Adipocyte (in vitro differentiated cells): ENCODE measurements around the gene NFYA.

Source experiments
- DNase-seq: peaks from one replicate; pipeline ENCODE4 v3.0.0-alpha.2; 2015; ENCODE audit warnings: low read depth
- H3K27me3 ChIP-seq: replicated peaks from 2 replicates; pipeline ENCODE4 v1.7.0; 2013; ENCODE audit warnings: mild to moderate bottlenecking, low read length, moderate library complexity; ENCODE audit not compliant: control insufficient read depth, insufficient read depth
- H3K36me3 ChIP-seq: 2 replicates; pipeline ENCODE4 v1.7.0; 2013; ENCODE audit warnings: low read length, mild to moderate bottlenecking, moderate library complexity; ENCODE audit not compliant: control insufficient read depth, insufficient read depth, severe bottlenecking
- H3K4me1 ChIP-seq: 2 replicates; pipeline ENCODE4 v1.7.0; 2013; ENCODE audit warnings: mild to moderate bottlenecking, low read length, moderate library complexity; ENCODE audit not compliant: control insufficient read depth, insufficient read depth
- H3K4me3 ChIP-seq: 2 replicates; pipeline ENCODE4 v1.7.0; 2013; ENCODE audit warnings: mild to moderate bottlenecking, low read length, moderate library complexity
- H3K9ac ChIP-seq: 2 replicates; pipeline ENCODE4 v1.7.0; 2013; ENCODE audit warnings: mild to moderate bottlenecking, low read length, moderate library complexity
- H3K9me3 ChIP-seq: 2 replicates; pipeline ENCODE4 v1.7.0; 2013; ENCODE audit warnings: mild to moderate bottlenecking, low read length, moderate library complexity; ENCODE audit not compliant: control insufficient read depth

The NFYA gene

DNA sequence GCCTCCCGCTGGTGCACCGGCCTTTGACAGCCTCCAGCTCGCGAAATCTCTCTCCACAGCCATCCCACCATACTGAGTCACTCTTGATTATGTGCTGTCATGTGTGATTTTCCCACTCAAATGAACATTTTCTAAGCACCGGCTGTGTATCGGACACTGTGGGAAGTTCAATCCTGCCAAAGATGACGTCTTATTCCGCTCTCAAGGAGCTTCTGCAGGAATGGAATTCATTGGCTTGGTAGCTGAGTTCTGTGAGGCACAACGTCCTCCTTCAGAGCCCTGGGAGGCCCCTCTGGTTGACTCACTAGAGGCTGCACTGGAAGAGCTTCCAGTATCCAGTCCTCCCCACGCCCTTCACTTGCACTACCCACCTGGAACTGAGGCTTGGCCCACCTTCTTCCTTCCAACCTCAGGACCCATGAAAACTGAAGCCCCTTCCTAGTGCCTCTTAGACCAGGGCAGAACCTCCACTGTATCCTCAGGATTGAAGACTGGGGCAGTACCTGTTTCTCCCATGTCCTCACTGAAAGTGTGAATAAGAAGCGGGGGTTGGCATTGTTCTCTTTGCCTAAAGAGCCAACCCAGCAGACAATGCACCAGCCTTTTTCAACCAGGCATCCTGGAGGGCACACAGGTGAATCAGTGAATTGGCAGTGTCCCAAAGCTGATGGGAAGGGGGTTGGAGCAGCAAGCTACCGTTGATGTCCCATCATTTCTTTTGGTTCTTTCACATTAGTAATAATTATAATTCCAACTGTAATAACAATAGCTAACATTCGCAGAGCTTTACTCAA lies 35.5 kb upstream of the NFYA start:
- Histone ChIP-seq H3K36me3 (no peaks in the 10 kb centered on the region), H3K9ac (no peak overlapping the region), H3K4me3 (no peak overlapping the region), H3K9me3 (no peaks in the 10 kb centered on the region), H3K27me3 (peaks cover 21% of the 10 kb centered on the region), H3K4me1 (peaks cover 2% of the 10 kb centered on the region)
- no peak for DNase-seq

DNA sequence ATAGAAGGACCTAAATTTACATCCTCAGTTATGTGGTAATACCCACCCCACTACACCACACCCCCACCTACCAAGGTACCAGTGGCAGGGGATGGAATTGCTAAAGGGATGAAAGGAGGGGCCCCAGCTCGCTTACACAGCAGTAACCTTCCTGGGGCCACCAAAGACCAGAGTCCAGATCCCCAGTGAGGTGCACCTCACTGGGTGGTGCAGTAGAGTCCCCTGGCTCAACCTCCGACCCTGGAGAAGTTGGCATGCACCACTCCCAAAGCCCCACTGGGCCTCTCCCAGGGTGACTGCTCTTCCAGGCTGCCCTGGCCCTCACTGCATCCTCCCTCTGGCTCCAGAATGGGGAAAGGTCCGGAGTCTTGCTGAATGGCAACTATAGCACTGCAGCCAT lies 34.6 kb upstream of the NFYA start:
- Histone ChIP-seq H3K4me1 (peaks cover 2% of the 10 kb centered on the region), H3K9me3 (no peaks in the 10 kb centered on the region), H3K36me3 (no peaks in the 10 kb centered on the region), H3K9ac (no peak overlapping the region), H3K27me3 (peaks cover 21% of the 10 kb centered on the region), H3K4me3 (no peak overlapping the region)
- DNase-seq: no peak

DNA sequence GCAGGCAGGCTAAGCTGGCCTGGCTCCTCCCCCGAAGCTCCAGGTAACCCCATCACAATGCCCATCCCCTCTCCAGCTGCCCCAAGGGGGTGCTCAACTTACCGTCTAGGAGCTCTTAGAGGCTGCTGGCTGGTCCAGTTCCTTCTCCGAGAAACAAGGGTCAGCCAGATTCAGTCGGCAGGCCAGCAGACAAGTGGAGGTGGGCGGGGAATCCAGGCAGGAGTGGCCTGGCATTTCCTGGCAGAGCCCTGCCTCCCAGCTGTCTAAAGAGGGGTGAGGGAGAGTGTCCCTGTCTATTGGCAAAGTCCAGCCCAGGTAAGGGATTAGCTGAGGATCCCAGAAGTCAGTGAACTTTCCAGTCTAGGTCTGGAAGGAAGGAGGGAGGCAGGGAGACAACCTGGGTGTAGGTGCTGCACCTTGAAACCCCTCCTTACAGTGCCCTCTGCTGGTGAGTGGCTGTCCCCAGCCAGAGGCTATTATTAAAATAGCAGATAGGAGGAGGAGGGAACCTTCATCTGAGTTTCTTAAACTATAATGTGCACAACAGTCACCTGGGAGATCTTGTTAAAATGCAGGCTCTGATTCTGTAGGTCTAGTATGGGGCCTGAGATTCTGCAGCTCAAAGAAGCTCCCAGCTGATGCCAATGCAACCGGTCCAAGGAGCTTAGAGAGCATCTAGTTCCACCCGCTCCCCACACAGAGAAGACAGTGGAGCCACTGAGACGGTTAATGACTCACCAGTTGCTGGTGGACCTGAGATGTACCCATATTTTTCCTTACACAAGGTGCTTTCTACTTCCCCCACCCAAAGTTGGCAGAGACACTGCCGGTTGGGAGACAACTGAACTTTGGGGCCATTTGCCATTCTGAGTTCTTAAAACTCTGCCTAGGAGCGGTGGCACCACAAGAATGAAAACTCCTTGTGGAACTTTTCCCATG lies 33.4 kb upstream of the NFYA start, which contains the start of gene UNC5CL:
TSS of gene UNC5CL (minus strand) at position 162 of the 939 bp plus-strand sequence. CDS start 4,147 bp downstream, outside the sequence.
- Histone ChIP-seq H3K4me3 (no peak within 1 kb of the TSS), H3K4me1 (peaks cover 2% of the 10 kb centered on the region)
- DNase-seq: peak; percentile 41

DNA sequence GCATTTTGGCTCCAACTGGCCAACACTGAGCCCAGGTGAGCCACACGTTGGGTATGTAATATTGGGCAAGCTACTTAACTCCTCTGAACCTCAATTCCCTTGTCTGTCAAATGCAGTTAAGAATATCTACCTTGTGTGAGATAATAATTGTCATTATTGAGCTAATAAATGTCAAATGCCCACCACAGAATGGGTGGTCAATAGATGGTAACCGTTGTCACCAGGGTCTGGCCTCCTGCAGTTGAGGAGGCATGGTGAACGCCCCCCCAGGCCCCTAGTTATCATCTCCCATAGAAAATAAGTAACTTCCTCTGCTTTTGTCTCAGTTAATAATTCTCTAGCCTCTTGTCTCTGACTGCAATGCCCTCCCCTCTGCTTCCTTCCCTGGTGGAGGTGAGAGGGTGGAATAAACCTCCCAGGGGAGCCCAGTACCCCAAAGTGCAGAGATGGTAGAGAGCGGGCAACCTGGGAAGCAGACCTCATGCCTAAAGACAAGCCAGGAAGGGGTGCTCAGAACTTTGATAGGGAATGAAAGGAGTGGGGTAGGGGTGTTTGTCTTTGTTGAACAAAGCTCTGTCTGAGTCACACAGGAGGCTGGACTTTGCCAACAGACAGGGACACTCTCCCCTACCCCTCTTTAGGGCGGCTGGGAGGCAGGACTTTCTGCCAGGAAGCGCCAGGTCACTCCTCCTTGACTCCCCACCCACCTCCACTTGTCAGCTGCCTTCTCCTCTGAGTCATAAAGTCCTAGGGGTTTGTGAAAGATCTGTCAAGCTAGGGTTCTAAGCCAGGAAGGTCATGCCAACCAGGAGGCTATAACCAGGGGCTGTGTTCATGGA lies 32.5 kb upstream of the NFYA start:
- no peak for DNase-seq
- Histone ChIP-seq H3K4me1 (peaks cover 2% of the 10 kb centered on the region), H3K4me3 (no peak overlapping the region), H3K27me3 (peaks cover 21% of the 10 kb centered on the region), H3K36me3 (no peaks in the 10 kb centered on the region), H3K9me3 (no peaks in the 10 kb centered on the region), H3K9ac (no peak overlapping the region)

More for the DNA sequence above, 33.4 kb upstream of the NFYA start, which contains the start of gene UNC5CL:
- no peaks in the 10 kb centered on the region for H3K9me3 ChIP-seq
- H3K36me3 ChIP-seq: no peaks in the 10 kb centered on the region
- no peak within 1 kb of the TSS for H3K9ac ChIP-seq
- peaks cover 21% of the 10 kb centered on the region for H3K27me3 ChIP-seq

DNA sequence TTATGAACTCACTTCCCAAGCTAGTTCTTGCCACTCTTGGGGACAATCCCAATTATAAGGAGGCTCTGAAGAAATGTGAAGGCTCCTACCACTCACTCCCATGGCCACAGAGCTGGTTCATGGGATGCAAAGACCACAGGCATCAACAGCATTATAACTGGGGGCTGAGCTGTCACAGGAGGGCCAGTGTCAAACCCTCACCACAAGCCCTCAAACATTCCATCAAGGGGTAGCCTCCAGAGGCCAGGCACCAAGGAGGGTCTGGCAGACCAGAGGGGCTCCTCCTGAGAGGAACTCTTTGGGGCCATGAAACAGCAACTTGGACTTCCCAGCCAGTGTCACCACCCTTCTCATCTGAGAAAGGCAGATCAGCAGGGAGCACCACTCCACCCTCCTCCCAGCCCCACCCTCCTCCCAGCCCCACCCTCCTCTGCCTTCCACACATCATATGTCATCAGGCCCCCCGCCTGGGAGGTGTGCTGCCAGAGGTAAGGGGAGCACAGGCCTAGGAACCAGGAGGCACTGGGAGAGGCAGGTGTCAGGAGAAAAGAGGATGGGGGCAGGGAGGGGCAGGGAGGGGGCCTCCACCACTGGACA lies 31.7 kb upstream of the NFYA start:
- H3K36me3 ChIP-seq: no peaks in the 10 kb centered on the region
- H3K9me3 ChIP-seq: no peaks in the 10 kb centered on the region
- H3K4me3 ChIP-seq: no peak overlapping the region
- H3K27me3 ChIP-seq: peaks cover 21% of the 10 kb centered on the region
- no peak overlapping the region for H3K9ac ChIP-seq
- peaks cover 2% of the 10 kb centered on the region for H3K4me1 ChIP-seq
- DNase-seq: no peak

DNA sequence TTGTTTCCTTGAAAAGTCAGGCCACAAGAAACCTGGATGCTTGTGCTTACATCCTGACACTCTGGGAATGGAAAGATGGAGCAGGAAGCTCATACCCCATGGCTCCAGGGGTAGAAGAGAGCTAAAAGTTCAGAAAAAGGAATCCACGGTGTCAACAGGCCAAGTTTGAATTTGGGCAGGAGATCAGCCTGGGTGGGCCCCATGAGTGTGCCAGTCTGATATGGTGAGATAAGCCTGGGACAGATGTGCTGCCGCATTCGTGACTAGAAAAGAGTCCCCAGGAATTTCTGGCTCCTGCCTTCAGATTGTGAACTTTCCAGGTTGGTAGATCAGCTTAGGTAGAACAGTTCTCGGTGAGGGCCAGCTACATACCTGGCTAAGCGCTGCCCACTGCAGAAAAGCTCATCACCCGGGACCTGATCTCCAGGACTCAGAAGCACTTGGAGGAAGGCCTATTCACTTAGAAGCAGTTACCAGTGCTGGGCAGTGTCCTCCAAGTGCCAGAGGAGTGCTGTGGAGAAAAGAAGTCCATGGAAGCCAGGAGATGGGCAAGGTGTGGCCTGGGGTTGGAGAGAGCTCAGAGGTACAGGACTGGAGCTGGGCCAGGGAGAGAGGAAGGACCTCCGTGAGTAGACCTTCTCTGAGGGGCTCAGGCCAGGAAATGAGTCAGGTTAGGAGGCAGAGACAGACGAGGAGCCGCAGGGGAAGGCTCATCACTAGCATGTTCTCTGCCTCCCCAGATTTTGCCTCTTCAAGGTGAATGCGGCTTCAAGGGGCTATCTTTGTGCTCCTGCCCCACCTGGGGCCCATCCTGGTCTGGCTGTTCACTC lies 30.3 kb upstream of the NFYA start, which contains the start of gene TSPO2:
TSS of gene TSPO2 (plus strand) at position 242 of the 830 bp plus-strand sequence. CDS start at position 761, 519 bp downstream.
- no peaks in the 10 kb centered on the region for H3K36me3 ChIP-seq
- peaks cover 25% of the 10 kb centered on the region for H3K27me3 ChIP-seq
- H3K4me1 ChIP-seq: no peaks in the 10 kb centered on the region
- H3K4me3 ChIP-seq: no peak within 1 kb of the TSS
- no peak for DNase-seq
- no peak within 1 kb of the TSS for H3K9ac ChIP-seq
- H3K9me3 ChIP-seq: no peaks in the 10 kb centered on the region

DNA sequence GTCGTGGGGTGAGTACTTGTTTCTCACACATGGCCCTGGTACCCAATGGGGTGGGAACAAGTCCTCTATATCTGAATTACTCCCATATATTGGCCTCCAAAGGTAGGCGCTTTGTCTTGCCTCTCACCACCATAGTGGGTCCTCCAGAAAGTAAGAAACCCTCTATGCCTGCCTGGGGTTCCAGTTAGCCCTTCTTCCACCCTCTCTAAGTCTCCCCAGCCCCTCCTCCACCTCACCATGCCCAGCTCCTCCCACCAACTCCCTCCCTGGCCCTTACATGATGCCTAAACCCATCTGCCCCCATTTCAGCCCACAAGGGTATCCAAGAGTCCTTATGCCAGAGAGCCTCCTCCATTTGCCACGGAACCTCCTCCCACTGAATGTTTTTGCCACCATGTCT lies 29.6 kb upstream of the NFYA start:
- H3K9ac ChIP-seq: no peak overlapping the region
- no peak for DNase-seq
- H3K36me3 ChIP-seq: no peaks in the 10 kb centered on the region
- no peaks in the 10 kb centered on the region for H3K9me3 ChIP-seq
- peaks cover 20% of the 10 kb centered on the region for H3K27me3 ChIP-seq
- no peaks in the 10 kb centered on the region for H3K4me1 ChIP-seq
- no peak overlapping the region for H3K4me3 ChIP-seq

GRCh38 chr6:41045664-41046063 lies 27.1 kb upstream of the NFYA start:
- no peak overlapping the region for H3K4me3 ChIP-seq
- H3K4me1 ChIP-seq: no peaks in the 10 kb centered on the region
- no peak overlapping the region for H3K9ac ChIP-seq
- H3K27me3 ChIP-seq: peaks cover 4% of the 10 kb centered on the region
- H3K9me3 ChIP-seq: no peaks in the 10 kb centered on the region
- DNase-seq: no peak
- no peaks in the 10 kb centered on the region for H3K36me3 ChIP-seq

DNA sequence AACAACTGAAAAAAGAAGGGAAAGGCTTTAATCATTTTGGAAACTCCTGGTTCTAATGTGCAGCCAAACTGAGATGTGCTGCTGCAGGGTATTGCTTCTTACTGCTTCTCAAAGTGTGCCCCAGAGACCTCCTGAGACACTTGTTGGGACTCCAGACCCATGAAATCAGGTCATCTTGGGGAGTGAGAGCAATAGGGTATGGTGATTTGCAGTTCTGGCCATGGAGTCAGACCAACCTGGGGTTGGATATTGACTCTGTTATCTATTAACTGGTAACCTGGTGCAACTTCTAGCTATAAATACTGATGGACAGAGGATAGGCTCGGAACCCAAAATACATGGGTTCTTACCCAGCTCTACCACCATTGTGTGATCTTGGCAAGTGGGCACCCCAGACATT lies 26.7 kb upstream of the NFYA start:
- Histone ChIP-seq H3K4me3 (no peak overlapping the region), H3K9ac (no peak overlapping the region), H3K27me3 (peaks cover 4% of the 10 kb centered on the region), H3K9me3 (no peaks in the 10 kb centered on the region), H3K4me1 (no peaks in the 10 kb centered on the region), H3K36me3 (no peaks in the 10 kb centered on the region)
- DNase-seq: no peak

DNA sequence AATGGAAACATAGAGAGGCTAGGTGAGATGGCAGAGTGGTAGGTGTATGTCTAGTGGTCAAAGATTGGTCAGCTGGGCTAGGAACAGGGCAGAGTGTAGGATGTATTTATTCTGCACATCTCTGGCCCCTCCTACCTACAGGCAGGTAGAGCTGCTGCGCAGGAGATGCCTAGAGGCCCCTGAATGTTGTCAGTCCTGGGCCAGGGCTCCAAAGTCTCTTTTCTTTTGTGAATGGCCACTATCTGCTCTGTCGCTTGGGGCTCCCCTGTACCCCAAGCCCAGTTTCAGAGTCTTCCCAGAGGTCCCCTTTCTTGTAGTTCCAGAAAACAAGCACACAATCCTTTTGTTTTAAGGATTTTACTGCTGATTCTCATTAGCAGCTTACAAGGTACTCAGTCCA lies 25.5 kb upstream of the NFYA start:
- no peak overlapping the region for H3K4me3 ChIP-seq
- no peaks in the 10 kb centered on the region for H3K4me1 ChIP-seq
- no peak for DNase-seq

More for the DNA sequence above, 25.5 kb upstream of the NFYA start:
- no peaks in the 10 kb centered on the region for H3K36me3 ChIP-seq
- H3K9me3 ChIP-seq: no peaks in the 10 kb centered on the region
- peaks cover 4% of the 10 kb centered on the region for H3K27me3 ChIP-seq
- no peak overlapping the region for H3K9ac ChIP-seq
